ENCODE measurements around the gene PLD1. TPM values are rescaled to one million over a fixed set of nuclear protein-coding genes. Genes with fewer than 3 reads are reported as not detected.

PLD1 gene
- total and polyA plus RNA-seq, 2 of the 8 experiments (the other 6 are each of a cell fraction or from before 2014, with no cell fraction given) = 1.2 to 2.6 TPM

- Histone ChIP-seq H3K4me3 (ENCODE audit: extremely low read depth in 1 of 4, insufficient read depth in 2 of 4, low read depth in 3 of 4, low read length in 4 of 4) (no peak overlapping the region), H2BK20ac (ENCODE audit: low read length) (no peak overlapping the region), H3K27ac (ENCODE audit: low read depth, low read length) (no peak overlapping the region), H3K23me2 (ENCODE audit: low read depth, low read length) (no peaks in the 10 kb centered on the region), H3K4me1 (replicated peaks in 1 of 4; ENCODE audit: control insufficient read depth in 3 of 4, insufficient read depth in 4 of 4, low read length in 3 of 4) (no peaks in the 10 kb centered on the region; a peak in 1 of 7 replicates), H4K8ac (ENCODE audit: extremely low read depth, insufficient read depth, low read length) (no peak overlapping the region), H2BK120ac (replicated peaks; ENCODE audit: low read depth, low read length) (no peak overlapping the region), H2BK5ac (ENCODE audit: low read depth, low read length) (no peak overlapping the region), H3K27me3 (replicated peaks in 1 of 4; ENCODE audit: control insufficient read depth in 3 of 4, extremely low read depth in 1 of 4, insufficient read depth in 3 of 4, low read length in 3 of 4) (no peaks in the 10 kb centered on the region), H3K18ac (ENCODE audit: extremely low read depth, low read length) (no peak overlapping the region), H3K4me2 (ENCODE audit: insufficient read depth in 1 of 2, low read depth in 2 of 2, low read length in 2 of 2) (no peak overlapping the region), H3K79me2 (ENCODE audit: control insufficient read depth in 1 of 2, insufficient read depth in 2 of 2, low read length in 2 of 2) (no peaks in the 10 kb centered on the region), H3K9ac (replicated peaks in 1 of 4; ENCODE audit: extremely low read depth in 1 of 4, low read depth in 3 of 4, low read length in 3 of 4) (no peak overlapping the region), H2AFZ (ENCODE audit: low read length) (no peak overlapping the region), H4K5ac (ENCODE audit: insufficient read length, low read depth, low read length) (no peak overlapping the region), H2BK15ac (ENCODE audit: low read length) (no peak overlapping the region), H4K91ac (replicated peaks; ENCODE audit: insufficient read length, low read length) (no peak overlapping the region), H2BK12ac (ENCODE audit: low read depth, low read length) (no peak overlapping the region), H3K79me1 (ENCODE audit: low read depth, low read length) (no peaks in the 10 kb centered on the region), H4K20me1 (replicated peaks in 1 of 2; ENCODE audit: control insufficient read depth in 1 of 2, insufficient read depth in 2 of 2, low read length in 2 of 2) (no peaks in the 10 kb centered on the region), H3K56ac (replicated peaks; ENCODE audit: insufficient read length, low read depth, low read length) (no peak overlapping the region), H2AK5ac (ENCODE audit: low read depth, low read length) (no peak overlapping the region), H3K4ac (replicated peaks; ENCODE audit: insufficient read length, low read depth, low read length) (no peak overlapping the region), H3K9me3 (ENCODE audit: insufficient read depth in 2 of 2, low read depth in 1 of 2, low read length in 1 of 2) (peaks cover 14 to 16% of the 10 kb centered on the region in 2 experiments), H3K23ac (ENCODE audit: insufficient read length) (no peak overlapping the region), H3K36me3 (ENCODE audit: control insufficient read depth in 2 of 4, insufficient read depth in 4 of 4, low read length in 3 of 4) (no peaks in the 10 kb centered on the region; a peak in 1 of 8 replicates), H3K14ac (ENCODE audit: insufficient read length) (no peak overlapping the region)
- TF ChIP-seq RNF2 (IDR thresholded peaks at IDR 0.05; ENCODE audit: borderline replicate concordance, low read depth, low read length, missing control alignments, poor library complexity, severe bottlenecking) (no peak), USF2 (IDR thresholded peaks at IDR 0.05; ENCODE audit: low read length) (no peak), FOSL1 (IDR thresholded peaks at IDR 0.05; ENCODE audit: insufficient read depth, low read depth, low read length) (no peak), EZH2 (IDR thresholded peaks at IDR 0.05; ENCODE audit: low read depth, low read length, severe bottlenecking) (no peak), POLR2AphosphoS5 (IDR thresholded peaks at IDR 0.05; ENCODE audit: low read depth, low read length) (no peak), POU5F1 (IDR thresholded peaks at IDR 0.05; ENCODE audit: low read depth, low read length) (no peak), NANOG (IDR thresholded peaks at IDR 0.05; ENCODE audit: insufficient read depth, low read depth, low read length, poor library complexity, severe bottlenecking) (no peak), CHD2 (IDR thresholded peaks at IDR 0.05; ENCODE audit: low read length) (no peak), TCF12 (IDR thresholded peaks at IDR 0.05; ENCODE audit: low read depth, low read length) (no peak), SP2 (IDR thresholded peaks at IDR 0.05; ENCODE audit: low read length) (no peak), CREB1 (IDR thresholded peaks at IDR 0.05) (no peak)
- FAIRE-seq (no peak), DNase-seq (ENCODE audit: low read depth in 1 of 2, low spot score in 2 of 2) (no peak)
- WGBS, 2 experiments (ENCODE audit: extremely low coverage in 1 of 2, insufficient coverage in 1 of 2, insufficient read length in 1 of 2, insufficient replicate concordance in 2 of 2, low coverage in 1 of 2, low lambda C conversion rate in 2 of 2, missing lambda C conversion rate in 1 of 2) = 93% methylated on average over 6 of the region's 6 CpGs; no CpG with 5 or more reads in 1 of the 2 experiments
- ChIA-PET POLR2A (ENCODE audit: partially characterized antibody) (interaction anchor here (0.7 kb wide), 1 partner anchor 20 kb away, joined by 3 read pairs; no protein-coding TSS in a partner anchor), CTCF (ENCODE audit: partially characterized antibody) (interaction anchor here (1.1 to 1.4 kb wide), 3 partner anchors 8 to 235 kb away, joined by 3 to 5 read pairs (median 3); no protein-coding TSS in a partner anchor)
Measured at GRCh38 chr3:171849617-171850319, 39.5 kb upstream of the PLD1 start.

All from H1 (cell line).